ENCODE results near the gene DNMT3L.

DNA sequence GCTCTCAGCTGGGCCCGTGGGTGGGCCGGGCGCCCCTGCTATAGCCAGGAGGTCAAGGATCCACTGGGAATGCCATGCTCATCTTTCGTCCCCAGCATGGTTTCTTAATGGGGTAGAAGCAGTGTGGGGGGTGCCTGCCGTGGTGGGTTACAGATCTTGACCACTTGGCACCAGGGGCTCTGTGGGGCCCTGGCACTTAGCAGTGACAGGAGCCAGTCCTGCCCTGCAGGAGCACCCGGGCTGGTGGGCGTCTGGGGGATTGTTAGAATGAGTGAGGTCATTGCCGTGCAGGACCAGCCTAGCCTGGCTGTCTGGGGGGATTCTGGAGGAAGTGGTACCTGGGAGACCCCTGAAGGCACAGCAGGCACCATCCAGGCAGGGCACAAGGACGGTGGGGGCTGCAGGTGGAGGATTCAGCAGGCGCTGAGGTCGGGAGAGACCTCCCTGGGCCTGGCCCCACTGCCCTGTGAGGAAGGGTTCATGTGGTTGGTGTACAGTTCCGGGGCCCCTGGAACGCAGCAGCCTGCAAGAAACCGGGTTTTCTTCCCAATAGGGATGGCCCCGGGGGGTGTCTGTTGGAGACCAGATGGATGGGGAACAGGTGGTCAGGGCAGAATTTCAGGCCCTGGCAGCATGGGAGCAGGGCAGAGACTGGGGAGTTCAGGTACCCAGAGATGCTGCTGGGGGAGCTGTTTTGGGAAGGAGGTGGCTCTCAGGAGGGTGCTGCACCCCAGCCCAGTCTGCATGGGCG lies 28.8 kb upstream of the DNMT3L start:
- no peak for TF ChIP-seq FOXP2 (optimal IDR thresholded peaks at IDR 0.05; ENCODE audit: borderline replicate concordance, extremely low read depth, extremely low read length, insufficient read depth)
- TF ChIP-seq SIN3A (IDR thresholded peaks at IDR 0.05; ENCODE audit: borderline replicate concordance, insufficient read depth, low read length): no peak
- TF ChIP-seq POLR2AphosphoS5 (IDR thresholded peaks at IDR 0.05; ENCODE audit: low read depth, low read length): no peak
- TF ChIP-seq REST (IDR thresholded peaks at IDR 0.05; ENCODE audit: insufficient read depth in 1 of 2, low read depth in 2 of 2, low read length in 2 of 2): no peak
- no peak for TF ChIP-seq TAF1 (IDR thresholded peaks at IDR 0.05; ENCODE audit: borderline replicate concordance, insufficient read depth, low read length)

Data from PFSK-1 (cell line).